DND-41 (cell line): Measurements from ENCODE around the gene MCF2L.

Source experiments
- EZH2 ChIP-seq: IDR thresholded peaks from 3 replicates; pipeline ENCODE4 v1.6.1; 2012; ENCODE audit warnings: borderline replicate concordance, low read depth, mild to moderate bottlenecking, moderate library complexity, low read length, inconsistent platforms; ENCODE audit not compliant: severe bottlenecking
- TF ChIP-seq, protein P1 (sequence below): IDR thresholded peaks from 2 replicates; pipeline ENCODE4 v1.5.1; 2012; ENCODE audit warnings: borderline replicate concordance, low read length, moderate library complexity, mild to moderate bottlenecking; ENCODE audit not compliant: poor library complexity, severe bottlenecking; ENCODE audit errors: extremely low read depth

DNA sequence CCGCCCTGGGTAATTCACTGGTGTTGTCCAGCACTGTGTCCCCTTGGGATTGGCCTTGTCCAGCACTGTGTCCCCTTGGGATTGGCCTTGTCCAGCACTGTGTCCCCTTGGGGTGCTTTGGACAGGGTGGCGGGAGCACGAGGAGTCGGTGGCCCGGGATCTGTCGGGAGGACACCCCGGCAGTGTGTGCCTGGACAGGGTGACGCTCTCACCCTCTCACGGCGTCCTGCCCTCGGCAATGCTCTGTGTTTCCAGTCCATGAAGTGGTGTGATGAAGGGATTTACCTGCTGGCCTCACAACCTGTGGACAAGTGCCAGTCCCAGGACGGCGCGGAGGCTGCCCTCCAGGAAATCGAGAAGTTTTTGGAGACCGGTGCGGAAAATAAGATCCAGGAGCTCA lies 106.7 kb downstream of the MCF2L start:
- TF ChIP-seq, protein P1, sequence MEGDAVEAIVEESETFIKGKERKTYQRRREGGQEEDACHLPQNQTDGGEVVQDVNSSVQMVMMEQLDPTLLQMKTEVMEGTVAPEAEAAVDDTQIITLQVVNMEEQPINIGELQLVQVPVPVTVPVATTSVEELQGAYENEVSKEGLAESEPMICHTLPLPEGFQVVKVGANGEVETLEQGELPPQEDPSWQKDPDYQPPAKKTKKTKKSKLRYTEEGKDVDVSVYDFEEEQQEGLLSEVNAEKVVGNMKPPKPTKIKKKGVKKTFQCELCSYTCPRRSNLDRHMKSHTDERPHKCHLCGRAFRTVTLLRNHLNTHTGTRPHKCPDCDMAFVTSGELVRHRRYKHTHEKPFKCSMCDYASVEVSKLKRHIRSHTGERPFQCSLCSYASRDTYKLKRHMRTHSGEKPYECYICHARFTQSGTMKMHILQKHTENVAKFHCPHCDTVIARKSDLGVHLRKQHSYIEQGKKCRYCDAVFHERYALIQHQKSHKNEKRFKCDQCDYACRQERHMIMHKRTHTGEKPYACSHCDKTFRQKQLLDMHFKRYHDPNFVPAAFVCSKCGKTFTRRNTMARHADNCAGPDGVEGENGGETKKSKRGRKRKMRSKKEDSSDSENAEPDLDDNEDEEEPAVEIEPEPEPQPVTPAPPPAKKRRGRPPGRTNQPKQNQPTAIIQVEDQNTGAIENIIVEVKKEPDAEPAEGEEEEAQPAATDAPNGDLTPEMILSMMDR, result no peak
- TF ChIP-seq EZH2, result no peak
